ENCODE measurements around the gene ADAMTSL1. TPM values are rescaled to one million over a fixed set of nuclear protein-coding genes. Genes with fewer than 3 reads are reported as not detected.

Gene ADAMTSL1
- total and polyA plus RNA-seq, 2 donors (not counting 3 experiments of a cell fraction or from before 2014, with no cell fraction given), result 15.0 to 18.4 TPM

DNA sequence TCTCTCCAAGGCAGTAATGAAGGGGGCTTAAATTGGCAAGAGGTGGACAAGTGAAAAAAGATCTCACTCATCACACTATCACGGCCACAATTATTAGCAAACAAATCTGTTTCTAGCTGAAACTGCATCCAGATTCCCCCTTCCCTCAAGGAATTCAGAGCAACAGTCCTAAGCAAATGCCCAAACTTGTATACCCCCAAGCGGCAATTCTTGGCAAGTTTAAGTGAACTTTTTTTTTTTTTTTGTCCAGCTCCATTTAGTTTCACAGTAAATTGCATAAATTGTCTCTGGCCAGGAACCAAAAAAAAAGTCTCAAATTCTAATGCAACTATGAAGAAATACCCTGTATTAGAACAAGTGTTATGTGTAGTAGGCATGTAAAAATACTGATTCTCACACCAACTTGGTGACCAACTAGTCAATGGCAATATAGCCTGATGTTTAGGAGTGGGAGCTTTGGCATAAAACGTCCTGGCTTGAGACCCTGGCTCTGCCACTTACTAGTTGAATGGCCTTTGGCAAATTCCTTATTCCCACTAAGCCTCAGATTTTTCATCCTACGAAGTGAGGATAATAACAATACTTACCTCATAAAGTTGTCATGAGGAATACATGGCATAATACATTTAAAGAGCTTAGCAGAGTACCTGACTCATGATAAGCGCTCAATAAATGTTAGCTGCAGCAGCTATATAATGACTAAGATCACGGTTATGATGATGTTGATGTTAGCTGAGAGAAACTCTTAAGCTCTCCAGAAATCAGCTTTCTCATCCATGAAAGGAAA lies 193.2 kb downstream of the ADAMTSL1 start:
- DNase-seq (ENCODE audit: low read depth, low spot score) (no peak), FAIRE-seq (no peak)
- ChIA-PET POLR2A (no interaction called here), CTCF (interaction anchor here (1.0 kb wide), 2 partner anchors 12 to 36 kb away, joined by 3 to 8 read pairs; no protein-coding TSS in a partner anchor)
- no peak overlapping the region for H3K4me3 ChIP-seq (replicated peaks in 1 of 3; ENCODE audit: insufficient read depth in 1 of 3, low read depth in 1 of 3, low read length in 3 of 3)
- H3K4me2 ChIP-seq (ENCODE audit: insufficient read depth, low read length), result no peak overlapping the region
- no peak overlapping the region for H3K9ac ChIP-seq (replicated peaks; ENCODE audit: extremely low read depth, insufficient read depth, low read length)
- H3K9me3 ChIP-seq (replicated peaks; ENCODE audit: control insufficient read depth, insufficient read depth, low read length), result no peaks in the 10 kb centered on the region
- H3K79me2 ChIP-seq (ENCODE audit: control insufficient read depth, insufficient read depth, low read length), result no peaks in the 10 kb centered on the region
- dilution Hi-C loops (cut with MboI; ENCODE audit: extremely low pct_ligation_motif_present, low sequenced_read_pairs), result no loop called here
- no peaks in the 10 kb centered on the region for H3K27me3 ChIP-seq (ENCODE audit: control insufficient read depth in 2 of 2, insufficient read depth in 2 of 2, low read length in 2 of 2)
- H3K4me1 ChIP-seq (ENCODE audit: control insufficient read depth, extremely low read depth, insufficient read depth, low read length), result no peaks in the 10 kb centered on the region
- H3K36me3 ChIP-seq (ENCODE audit: control insufficient read depth in 2 of 2, extremely low read depth in 1 of 2, insufficient read depth in 2 of 2, low read length in 2 of 2), result no peaks in the 10 kb centered on the region
- TF ChIP-seq POLR2AphosphoS5 (IDR thresholded peaks at IDR 0.05; ENCODE audit: insufficient read depth, low read depth, low read length), result no peak
- TF ChIP-seq MYC (IDR thresholded peaks at IDR 0.05; ENCODE audit: low read depth, low read length), result no peak
- no peak for TF ChIP-seq GATA2 (IDR thresholded peaks at IDR 0.05; ENCODE audit: insufficient read depth, insufficient read length, low read depth, low read length)
- TF ChIP-seq POLR2A (IDR thresholded peaks at IDR 0.05; ENCODE audit: low read depth, low read length), result no peak
- TF ChIP-seq JUN (IDR thresholded peaks at IDR 0.05; ENCODE audit: borderline replicate concordance, insufficient read depth, insufficient read length, low read depth), result no peak
- no peak for TF ChIP-seq FOS (IDR thresholded peaks at IDR 0.05; ENCODE audit: borderline replicate concordance, insufficient read depth, low read length)
- TF ChIP-seq, protein P1, sequence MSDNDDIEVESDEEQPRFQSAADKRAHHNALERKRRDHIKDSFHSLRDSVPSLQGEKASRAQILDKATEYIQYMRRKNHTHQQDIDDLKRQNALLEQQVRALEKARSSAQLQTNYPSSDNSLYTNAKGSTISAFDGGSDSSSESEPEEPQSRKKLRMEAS (IDR thresholded peaks at IDR 0.05; ENCODE audit: insufficient read depth, insufficient read length), result no peak
- TF ChIP-seq, protein P2, sequence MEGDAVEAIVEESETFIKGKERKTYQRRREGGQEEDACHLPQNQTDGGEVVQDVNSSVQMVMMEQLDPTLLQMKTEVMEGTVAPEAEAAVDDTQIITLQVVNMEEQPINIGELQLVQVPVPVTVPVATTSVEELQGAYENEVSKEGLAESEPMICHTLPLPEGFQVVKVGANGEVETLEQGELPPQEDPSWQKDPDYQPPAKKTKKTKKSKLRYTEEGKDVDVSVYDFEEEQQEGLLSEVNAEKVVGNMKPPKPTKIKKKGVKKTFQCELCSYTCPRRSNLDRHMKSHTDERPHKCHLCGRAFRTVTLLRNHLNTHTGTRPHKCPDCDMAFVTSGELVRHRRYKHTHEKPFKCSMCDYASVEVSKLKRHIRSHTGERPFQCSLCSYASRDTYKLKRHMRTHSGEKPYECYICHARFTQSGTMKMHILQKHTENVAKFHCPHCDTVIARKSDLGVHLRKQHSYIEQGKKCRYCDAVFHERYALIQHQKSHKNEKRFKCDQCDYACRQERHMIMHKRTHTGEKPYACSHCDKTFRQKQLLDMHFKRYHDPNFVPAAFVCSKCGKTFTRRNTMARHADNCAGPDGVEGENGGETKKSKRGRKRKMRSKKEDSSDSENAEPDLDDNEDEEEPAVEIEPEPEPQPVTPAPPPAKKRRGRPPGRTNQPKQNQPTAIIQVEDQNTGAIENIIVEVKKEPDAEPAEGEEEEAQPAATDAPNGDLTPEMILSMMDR (IDR thresholded peaks at IDR 0.05; ENCODE audit: extremely low read depth in 1 of 2, insufficient read depth in 1 of 2, low read depth in 1 of 2, low read length in 2 of 2), result no peak
- H2AFZ ChIP-seq (ENCODE audit: low read depth, low read length), result no peak overlapping the region
- no TSS peak for BruUV-seq (replicated peaks)
- intact Hi-C loops (cut with micrococcal nuclease), result no loop called here
- no peak overlapping the region for H3K27ac ChIP-seq (ENCODE audit: insufficient read depth, low read depth, low read length)
- no peaks in the 10 kb centered on the region for H4K20me1 ChIP-seq (replicated peaks; ENCODE audit: control insufficient read depth, extremely low read depth, insufficient read depth, low read length)
- H3K9me1 ChIP-seq (replicated peaks; ENCODE audit: control insufficient read depth, extremely low read depth, insufficient read depth, low read length), result no peaks in the 10 kb centered on the region
